HEK293T (cell line): ENCODE results near the gene PIAS4.

ENCODE experiments used
- CTCF ChIA-PET: fragments of 350-600 bp; formaldehyde crosslinking; extraction: SDS; loops from one replicate; lab custom pipeline; 2021; ENCODE audit warnings: antibody characterized with exemption, inconsistent platforms; lab: Yijun Ruan, JAX
- POLR2A ChIA-PET: fragments of 350-600 bp; formaldehyde crosslinking; extraction: SDS; loops from one replicate; lab custom pipeline; 2020; ENCODE audit warnings: antibody characterized with exemption, inconsistent platforms; lab: Yijun Ruan, JAX
- DNase-seq: peaks from one replicate; pipeline ENCODE4 v3.0.0; 2012; ENCODE audit warnings: mixed read lengths; ENCODE audit errors: extremely low spot score
- ARNT ChIP-seq: fragments of 450-650 bp; IDR thresholded peaks from 2 replicates; pipeline ENCODE4 v1.6.1; 2017; ENCODE audit warnings: mild to moderate bottlenecking
- BHLHE40 ChIP-seq: fragments of 450-650 bp; IDR thresholded peaks from 2 replicates; pipeline ENCODE4 v1.6.1; 2016; ENCODE audit warnings: mild to moderate bottlenecking, moderate library complexity, borderline replicate concordance
- CTBP1 ChIP-seq: fragments of 450-650 bp; IDR thresholded peaks from 2 replicates; pipeline ENCODE4 v1.6.1; 2016; ENCODE audit warnings: borderline replicate concordance
- ELF4 ChIP-seq: fragments of 450-650 bp; IDR thresholded peaks from 2 replicates; pipeline ENCODE4 v1.6.1; 2017; ENCODE audit warnings: antibody characterized with exemption
- FOXA1 ChIP-seq: fragments of 450-650 bp; IDR thresholded peaks from 2 replicates; pipeline ENCODE4 v1.6.1; 2016; ENCODE audit warnings: mild to moderate bottlenecking
- FOXK2 ChIP-seq: fragments of 450-650 bp; IDR thresholded peaks from 2 replicates; pipeline ENCODE4 v1.6.1; 2016; ENCODE audit warnings: mild to moderate bottlenecking
- FOXM1 ChIP-seq: fragments of 450-650 bp; IDR thresholded peaks from 2 replicates; pipeline ENCODE4 v1.6.1; 2017; ENCODE audit warnings: mild to moderate bottlenecking, borderline replicate concordance
- HDGF ChIP-seq: fragments of 450-650 bp; IDR thresholded peaks from 2 replicates; pipeline ENCODE4 v1.6.1; 2017; ENCODE audit warnings: antibody characterized with exemption, borderline replicate concordance
- L3MBTL2 ChIP-seq: fragments of 450-650 bp; conservative IDR thresholded peaks from 2 replicates; pipeline ENCODE4 v1.6.1; 2016; ENCODE audit warnings: mild to moderate bottlenecking
- LEF1 ChIP-seq: fragments of 450-650 bp; IDR thresholded peaks from 2 replicates; pipeline ENCODE4 v1.6.1; 2017; ENCODE audit warnings: mild to moderate bottlenecking, borderline replicate concordance
- NFRKB ChIP-seq: fragments of 450-650 bp; IDR thresholded peaks from 2 replicates; pipeline ENCODE4 v1.6.1; 2016; ENCODE audit warnings: mild to moderate bottlenecking, moderate library complexity
- SP1 ChIP-seq: fragments of 450-650 bp; IDR thresholded peaks from 2 replicates; pipeline ENCODE4 v1.6.1; 2017
- SUZ12 ChIP-seq: fragments of 450-650 bp; IDR thresholded peaks from 2 replicates; pipeline ENCODE4 v1.6.1; 2016; ENCODE audit warnings: mild to moderate bottlenecking
- TARDBP ChIP-seq: fragments of 450-650 bp; IDR thresholded peaks from 2 replicates; pipeline ENCODE4 v1.6.1; 2016
- ZNF384 ChIP-seq: fragments of 450-650 bp; IDR thresholded peaks from 2 replicates; pipeline ENCODE4 v1.6.1; 2016
- TF ChIP-seq, protein P1 (sequence below): fragments of 450-650 bp; IDR thresholded peaks from 2 replicates; pipeline ENCODE4 v1.6.1; 2016

Gene PIAS4

DNA sequence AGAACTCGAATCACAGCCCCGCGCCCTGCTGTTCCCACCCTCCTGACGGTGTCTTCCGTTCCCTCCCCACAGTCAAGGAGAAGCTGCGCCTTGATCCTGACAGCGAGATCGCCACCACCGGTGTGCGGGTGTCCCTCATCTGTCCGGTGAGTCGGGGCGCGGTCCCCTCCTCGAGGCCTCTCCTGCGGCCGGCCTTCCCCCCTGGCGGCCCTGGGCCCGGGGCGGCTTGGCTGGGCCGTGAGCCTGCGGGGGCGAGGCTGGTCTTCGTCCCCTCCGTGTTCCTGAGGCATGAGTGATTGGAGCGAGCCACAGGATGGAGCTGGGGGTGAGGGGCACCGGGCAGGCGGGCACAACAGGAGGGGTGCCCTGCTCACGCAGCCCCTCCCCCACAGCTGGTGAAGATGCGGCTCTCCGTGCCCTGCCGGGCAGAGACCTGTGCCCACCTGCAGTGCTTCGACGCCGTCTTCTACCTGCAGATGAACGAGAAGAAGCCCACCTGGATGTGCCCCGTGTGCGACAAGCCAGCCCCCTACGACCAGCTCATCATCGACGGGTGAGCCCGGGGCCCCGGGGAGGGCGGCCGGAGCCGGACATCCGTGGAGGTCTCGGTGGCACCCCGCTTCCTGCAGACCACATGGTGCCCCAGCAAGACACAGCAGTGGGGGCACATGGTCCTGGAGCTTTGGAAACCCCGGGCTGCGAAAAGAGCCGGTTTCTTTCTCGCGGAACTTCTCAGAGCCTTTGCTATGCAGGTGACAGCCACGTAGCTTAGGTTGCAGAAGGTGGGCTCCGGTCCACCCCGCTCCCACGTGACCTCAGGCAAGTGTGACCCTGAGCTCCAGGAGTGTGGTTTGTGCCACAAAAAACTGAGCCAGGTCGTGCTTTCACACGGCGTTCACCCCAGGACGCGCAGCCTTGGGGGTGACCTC is 25.8 kb downstream of the PIAS4 start:
- TF ChIP-seq ARNT: no peak
- no peak for TF ChIP-seq SP1
- TF ChIP-seq, protein P1, sequence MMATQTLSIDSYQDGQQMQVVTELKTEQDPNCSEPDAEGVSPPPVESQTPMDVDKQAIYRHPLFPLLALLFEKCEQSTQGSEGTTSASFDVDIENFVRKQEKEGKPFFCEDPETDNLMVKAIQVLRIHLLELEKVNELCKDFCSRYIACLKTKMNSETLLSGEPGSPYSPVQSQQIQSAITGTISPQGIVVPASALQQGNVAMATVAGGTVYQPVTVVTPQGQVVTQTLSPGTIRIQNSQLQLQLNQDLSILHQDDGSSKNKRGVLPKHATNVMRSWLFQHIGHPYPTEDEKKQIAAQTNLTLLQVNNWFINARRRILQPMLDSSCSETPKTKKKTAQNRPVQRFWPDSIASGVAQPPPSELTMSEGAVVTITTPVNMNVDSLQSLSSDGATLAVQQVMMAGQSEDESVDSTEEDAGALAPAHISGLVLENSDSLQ: no peak
- TF ChIP-seq TARDBP: no peak
- TF ChIP-seq ZNF384: no peak
- TF ChIP-seq L3MBTL2: no peak
- TF ChIP-seq HDGF: no peak
- no peak for TF ChIP-seq SUZ12
- CTCF ChIA-PET: no interaction called here
- POLR2A ChIA-PET: no interaction called here
- DNase-seq: no peak

DNA sequence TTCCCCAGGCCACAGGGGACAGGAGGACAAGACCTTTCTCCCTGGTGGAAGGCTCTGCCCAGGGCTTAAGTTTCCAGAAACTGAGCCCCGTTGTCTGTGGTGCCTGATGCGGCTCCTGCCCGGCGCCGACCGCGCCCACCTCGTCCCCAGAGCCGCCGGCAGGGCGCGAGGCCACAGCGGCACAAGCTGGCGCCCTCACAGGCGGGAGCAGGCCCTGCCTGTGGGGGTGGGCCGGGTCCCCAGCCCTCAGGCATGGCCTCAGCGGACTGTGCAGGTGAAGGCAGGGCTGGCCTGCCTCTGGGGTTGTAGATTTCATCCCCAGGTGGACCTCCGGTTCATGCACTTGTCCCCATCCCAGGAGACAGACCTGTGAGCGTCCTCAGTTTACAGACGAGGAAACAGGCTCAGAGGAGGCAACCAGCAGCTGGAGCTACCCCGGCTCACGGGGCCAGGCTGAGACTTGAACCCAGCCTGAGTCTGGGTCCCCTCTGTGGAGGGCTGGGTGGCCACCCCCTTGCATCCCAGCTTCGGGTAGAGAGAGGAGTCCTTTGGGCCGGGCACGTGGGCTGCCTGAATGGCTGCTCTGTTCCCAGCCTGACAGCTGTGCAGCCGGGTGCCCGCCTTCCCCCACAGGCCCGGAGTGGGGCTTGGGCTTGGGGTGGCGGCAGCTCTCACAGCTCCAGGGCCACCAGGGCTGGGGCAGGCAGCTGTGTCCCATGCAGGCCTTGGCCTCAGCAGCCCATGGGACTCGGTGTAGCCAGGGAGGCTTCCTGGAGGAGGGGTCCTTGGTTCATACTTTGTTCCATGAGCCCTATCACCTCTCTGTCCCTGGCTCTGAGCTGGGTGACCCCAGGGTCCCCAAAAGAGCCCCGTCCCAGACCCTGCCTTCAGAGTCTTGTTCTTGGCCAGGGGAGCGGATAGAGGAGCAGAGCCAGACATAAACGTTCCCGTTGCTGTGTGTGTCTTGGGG is 26.8 kb downstream of the PIAS4 start:
- CTCF ChIA-PET: no interaction called here
- TF ChIP-seq BHLHE40 (no peak), LEF1 (no peak), TARDBP (no peak), SP1 (no peak), ZNF384 (no peak), ARNT (no peak), SUZ12 (no peak), ELF4 (no peak), NFRKB (no peak), CTBP1 (no peak)
- TF ChIP-seq, protein P1: no peak

DNA sequence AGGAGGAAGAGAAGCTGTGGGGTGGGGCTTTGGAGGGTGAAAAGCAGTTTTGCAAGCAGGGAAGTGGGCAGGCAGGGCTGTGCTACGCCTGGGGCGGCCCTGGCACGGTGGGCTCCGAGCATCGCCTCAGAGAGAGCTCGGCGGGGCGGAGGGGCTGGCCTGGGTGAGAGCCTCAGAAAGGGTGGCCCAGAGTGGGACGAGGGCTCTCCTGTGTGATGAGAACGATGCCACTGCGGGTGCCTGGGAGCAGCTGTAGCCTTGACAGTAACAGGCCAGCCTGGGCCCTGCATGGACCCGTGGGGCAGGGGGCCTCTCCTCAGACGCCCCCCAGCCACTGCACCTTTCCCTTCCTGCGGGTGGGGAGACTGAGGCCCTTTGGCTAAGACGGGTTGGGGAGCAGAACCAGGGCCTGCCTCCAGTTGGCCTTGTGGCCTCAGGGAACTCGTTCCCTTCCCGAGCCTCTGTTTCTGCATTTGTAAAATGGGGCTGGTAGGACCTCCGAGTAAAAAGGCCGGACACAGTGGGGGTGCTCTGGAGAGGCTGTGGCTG is 27.6 kb downstream of the PIAS4 start:
- POLR2A ChIA-PET: no interaction called here
- CTCF ChIA-PET: no interaction called here
- DNase-seq: no peak
- TF ChIP-seq FOXK2 (no peak), L3MBTL2 (no peak), FOXA1 (no peak), NFRKB (no peak), FOXM1 (no peak), BHLHE40 (no peak), CTBP1 (no peak), ZNF384 (no peak), SUZ12 (no peak), LEF1 (no peak), SP1 (no peak), HDGF (no peak), ARNT (no peak), ELF4 (no peak), TARDBP (no peak)
- TF ChIP-seq, protein P1: no peak

More for the DNA sequence above, 26.8 kb downstream of the PIAS4 start:
- POLR2A ChIA-PET: interaction anchor here (1.0 kb wide), 1 partner anchor 31 kb away, joined by 3 read pairs; no protein-coding TSS in a partner anchor
- DNase-seq: no peak

DNA sequence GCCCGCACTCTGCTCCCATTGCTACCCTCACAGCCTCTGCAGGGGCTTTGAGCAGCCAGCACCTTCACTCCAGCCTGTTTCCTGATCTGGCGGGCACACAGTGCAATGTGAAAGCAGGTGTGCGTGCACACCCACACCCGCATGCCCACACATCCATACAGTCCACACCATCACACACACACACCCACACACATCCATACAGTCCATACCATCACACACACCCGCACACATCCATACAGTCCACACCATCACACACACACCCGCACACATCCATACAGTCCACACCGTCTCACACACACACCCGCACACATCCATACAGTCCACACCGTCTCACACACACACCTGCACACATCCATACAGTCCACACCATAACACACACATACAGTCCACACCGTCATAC is 28.0 kb downstream of the PIAS4 start:
- DNase-seq: no peak
- CTCF ChIA-PET: no interaction called here
- TF ChIP-seq FOXM1 (no peak), FOXK2 (no peak), L3MBTL2 (no peak), ARNT (no peak), SUZ12 (no peak), ZNF384 (no peak), LEF1 (no peak), ELF4 (no peak), FOXA1 (no peak), TARDBP (no peak), NFRKB (no peak), BHLHE40 (no peak)
- TF ChIP-seq, protein P1: no peak
- POLR2A ChIA-PET: no interaction called here
